Heart left ventricle (tissue), 16 donors: ENCODE results near the gene ACR. TPM values are rescaled to one million over a fixed set of nuclear protein-coding genes. Genes with fewer than 3 reads are reported as not detected.

Experiments
- ATAC-seq, 4 donors: fragments of 200-7000 bp; cut with Tn5 transposase; one replicate each; pipeline ENCODE4 v1.9.1; 2020 to 2022; ENCODE audit warnings: moderate library complexity in 4 of 4, mild to moderate bottlenecking in 3 of 4, moderate number of reproducible peaks in 1 of 4
- DNase-seq, 5 donors: peaks; one replicate each; pipeline ENCODE4 v3.0.0-alpha.2; 2020
- H3K27ac ChIP-seq, 12 donors: fragments of 200-600 bp; sonication (generic) in 4 of 12; one replicate each; pipeline versions ENCODE4 v1.5.0 to v1.8.0; 2016 to 2022; ENCODE audit warnings: mild to moderate bottlenecking in 2 of 12
- H3K27me3 ChIP-seq, 9 donors: fragments of 200-600 bp; sonication (generic) in 2 of 9; one replicate each; pipeline versions ENCODE4 v1.5.1 to v1.8.0; 2016 to 2022; ENCODE audit warnings: mild to moderate bottlenecking in 3 of 9
- H3K36me3 ChIP-seq, 9 donors: fragments of 200-600 bp; sonication (generic) in 2 of 9; one replicate each; pipeline versions ENCODE4 v1.5.0 to v1.8.0; 2018 to 2022; ENCODE audit warnings: mild to moderate bottlenecking in 2 of 9
- H3K4me1 ChIP-seq, 12 donors: fragments of 200-600 bp; sonication (generic) in 4 of 12; one replicate each; pipeline versions ENCODE4 v1.5.0 to v1.8.0; 2016 to 2022; ENCODE audit warnings: mild to moderate bottlenecking in 3 of 12
- H3K4me3 ChIP-seq, 12 donors: fragments of 200-600 bp; sonication (generic) in 4 of 12; one replicate each; pipeline versions ENCODE4 v1.5.0 to v1.8.0; 2017 to 2022; ENCODE audit warnings: mild to moderate bottlenecking in 9 of 12, moderate library complexity in 4 of 12
- H3K9me3 ChIP-seq, 12 donors: fragments of 200-600 bp; sonication (generic) in 4 of 12; one replicate each; pipeline versions ENCODE4 v1.5.0 to v1.8.0; 2016 to 2022; ENCODE audit warnings: mild to moderate bottlenecking in 1 of 12
- CTCF ChIP-seq, 12 donors: fragments of 200-600 bp; sonication (generic) in 4 of 12; IDR thresholded peaks; one replicate each; pipeline versions ENCODE4 v1.5.0 to v1.8.0; 2018 to 2022; ENCODE audit warnings: antibody characterized with exemption in 12 of 12, mild to moderate bottlenecking in 5 of 12
- POLR2A ChIP-seq, 2 donors: fragments of 450-650 bp; IDR thresholded peaks; one replicate each; pipeline ENCODE4 v1.6.1; 2017; ENCODE audit warnings: antibody characterized with exemption in 2 of 2, mild to moderate bottlenecking in 2 of 2, moderate library complexity in 2 of 2
- WGBS, 4 donors: extraction: QIAGEN DNeasy Blood & Tissue Kit in 2 of 4; methylation state at CpG; one replicate each; pipeline versions ENCODE4 v1.1.5 to v1.1.7; 2013 to 2018; 5-methylcytosine and 5-hydroxymethylcytosine counted together
- intact Hi-C, 10 donors: fragments of 100-400 bp; cut with DNase I; formaldehyde crosslinking; loops; one replicate each; pipeline versions ENCODE4 v1.11.1 to v1.14.2; 2022
- polyA plus RNA-seq, 2 donors: library from polyadenylated mRNA; stranded (reverse); fragments of 200-250 nt; gene quantifications; one replicate each; pipeline ENCODE4 v1.2.3, GENCODE V29; 2013
- total RNA-seq, 9 donors: library from RNA; depleted of rRNA in 2 of 9; stranded (reverse); fragments of >200 nt in 2 of 9; fragmentation: NEBNext Ultra II Directional in 3 of 9; extraction: Animal tissue kit (Norgen Biotek cat#: 25700) in 3 of 9; gene quantifications; one replicate each; pipeline versions ENCODE4 v1.1.0 to v1.2.4, GENCODE V29; 2016 to 2023
- donor health status: ischemic (EF 13 %, LVEDD 7.1; RV severe dilation, severe dysfunction).
- donor health status: healthy with polysubstance abuse.
- donor health status: DM: no; HTN: yes; CAD: no.
- donor health status: DM: no; HTN: no; CAD: no.
- donor health status: ischemic (EF 25% LVEDD 6.9; RV normal size, moderate dysfunction).
- donor health status: ischemic (EF 25% LVEDD 5.7; RV mildly dilated, moderate dysfunction).
- donor health status: healthy.
- donor health status: DM: yes; HTN: yes; CAD: no.
- donor health status: ischemic (EF 35%, LVEDD 5.7; RV mildly dilated, moderate dysfunction).
- donor health status: nonischemic (EF 11% LVEDD 7.7; RV severe dilation, severe dysfunction).
- donor health status: DM: yes; HTN: yes; CAD: no.
- donor health status: PGD.
- donor health status: ischemic (EF 29% LVEDD 5.4; RV normal size, mild dysfunction).
- donor health status: nonischemic (EF 23%, LVEDD 6.1; RV moderate dilation, normal function).

ACR gene
- total and polyA plus RNA-seq, 11 donors, result 0.12 to 1.2 (median 0.50) TPM; not detected in 2

GRCh38 chr22:50698546-50698945 is 39.5 kb upstream of the ACR start:
- H3K36me3 ChIP-seq, result peaks cover 0 to 55% (median 37%) of the 10 kb centered on the region in 9 donors
- H3K4me3 ChIP-seq, result no peak overlapping the region
- H3K4me1 ChIP-seq, result peaks cover 4 to 81% (median 33%) of the 10 kb centered on the region in 12 donors
- ATAC-seq (peak in 2 of 4 donors; percentile 2 to 44), DNase-seq (peak in 3 of 5 donors; percentile 17 to 60 (median 54))
- no peaks in the 10 kb centered on the region for H3K27me3 ChIP-seq
- WGBS, 4 donors, result 55 to 74% (median 66%) methylated on average over 9 to 12 of the region's 12 CpGs
- TF ChIP-seq CTCF (IDR thresholded peaks at IDR 0.05), result no peak
- peak overlapping the region in 6 of 12 donors; percentile 4 to 34 (median 20) for H3K27ac ChIP-seq
- H3K9me3 ChIP-seq, result no peaks in the 10 kb centered on the region
- intact Hi-C loops, result loop anchor here in 1 of 10 donors (5.0 kb wide), 1 partner anchor 71 kb away; the partner anchor contains the start of gene ARSA

GRCh38 chr22:50699001-50699755 is 38.8 kb upstream of the ACR start:
- ATAC-seq, result no peak
- WGBS, 4 donors, result 69 to 82% (median 76%) methylated on average over 11 to 15 of the region's 15 CpGs
- H3K4me1 ChIP-seq, result peaks cover 4 to 76% (median 33%) of the 10 kb centered on the region in 12 donors

GRCh38 chr22:50699756-50700386 is 38.1 kb upstream of the ACR start:
- DNase-seq (peak in 2 of 5 donors; percentile 10 to 37), ATAC-seq (no peak)
- peaks cover 2 to 72% (median 31%) of the 10 kb centered on the region in 12 donors for H3K4me1 ChIP-seq
- WGBS, 4 donors, result 65 to 77% (median 71%) methylated on average over 14 to 15 of the region's 15 CpGs
- no peaks in the 10 kb centered on the region for H3K27me3 ChIP-seq
- H3K27ac ChIP-seq, result peak overlapping the region in 4 of 12 donors; percentile 4 to 42 (median 24)
- intact Hi-C loops, result loop anchor here in 3 of 10 donors (5.0 kb wide), 1 partner anchor 73 kb away; the partner anchor contains the start of gene ARSA (in 3 of the 3)
- H3K36me3 ChIP-seq, result peaks cover 0 to 57% (median 36%) of the 10 kb centered on the region in 9 donors
- H3K4me3 ChIP-seq, result no peak overlapping the region
- H3K9me3 ChIP-seq, result no peaks in the 10 kb centered on the region
- no peak for TF ChIP-seq POLR2A (IDR thresholded peaks at IDR 0.05)
- peak in 5 of 12 donors; percentile 7 to 17 (median 14) for TF ChIP-seq CTCF (IDR thresholded peaks at IDR 0.05)

More at GRCh38 chr22:50699001-50699755, 38.8 kb upstream of the ACR start:
- TF ChIP-seq POLR2A (IDR thresholded peaks at IDR 0.05) (no peak), CTCF (IDR thresholded peaks at IDR 0.05) (no peak)
- Histone ChIP-seq H3K9me3 (no peaks in the 10 kb centered on the region), H3K36me3 (peaks cover 0 to 59% (median 38%) of the 10 kb centered on the region in 9 donors), H3K4me3 (no peak overlapping the region), H3K27ac (peak overlapping the region in 3 of 12 donors; percentile 4 to 34 (median 19)), H3K27me3 (no peaks in the 10 kb centered on the region)
- peak in 3 of 5 donors; percentile 23 to 60 (median 33) for DNase-seq
- intact Hi-C loops, result loop anchor here in 1 of 10 donors (5.0 kb wide), 1 partner anchor 72 kb away; the partner anchor contains the start of gene ARSA
